IMR-90 (cell line): ENCODE results near the gene GUCY1B1. TPM values are rescaled to one million over a fixed set of nuclear protein-coding genes. Genes with fewer than 3 reads are reported as not detected.

Experiments used
- ATAC-seq: fragments of 200-7000 bp; cut with Tn5 transposase; 2 replicates; pipeline ENCODE4 v1.9.1; 2020; ENCODE audit warnings: low read depth, mild to moderate bottlenecking, moderate library complexity
- BruUV-seq: library from RNA; stranded (reverse); fragments of 400-500 nt; replicated peaks from 2 replicates; lab custom pipeline; 2021; lab: Mats Ljungman, UMichigan
- CTCF ChIA-PET: fragments of 300-600 bp; formaldehyde crosslinking; extraction: SDS; loops from one replicate; lab custom pipeline; 2021; ENCODE audit warnings: antibody characterized with exemption; lab: Yijun Ruan, JAX
- POLR2A ChIA-PET: fragments of 300-600 bp; sonication (Branson Sonifier 250); formaldehyde crosslinking; loops from one replicate; lab custom pipeline; 2022; ENCODE audit warnings: antibody characterized with exemption; ENCODE audit not compliant: unreplicated experiment; lab: Charles Lee
- DNase-seq: peaks from one replicate; pipeline ENCODE4 v3.0.0; 2013
- H2AFZ ChIP-seq: replicated peaks from 2 replicates; pipeline ENCODE3; 2013; ENCODE audit warnings: low read length, mild to moderate bottlenecking; ENCODE audit not compliant: poor library complexity
- H2AK5ac ChIP-seq: 2 replicates; pipeline ENCODE4 v1.6.1; 2013; ENCODE audit warnings: low read depth, low read length, inconsistent platforms
- H2AK9ac ChIP-seq: replicated peaks from 2 replicates; pipeline ENCODE3; 2013; ENCODE audit warnings: mild to moderate bottlenecking, low read depth, low read length, moderate library complexity; ENCODE audit not compliant: poor library complexity
- H2BK120ac ChIP-seq: 2 replicates; pipeline ENCODE4 v1.6.1; 2013; ENCODE audit warnings: low read depth, low read length, inconsistent platforms
- H2BK15ac ChIP-seq: 3 replicates; pipeline ENCODE4 v1.6.1; 2013; ENCODE audit warnings: low read depth, low read length, inconsistent platforms
- H2BK20ac ChIP-seq: 2 replicates; pipeline ENCODE4 v1.6.1; 2013; ENCODE audit warnings: low read depth, mild to moderate bottlenecking, inconsistent platforms, low read length, moderate library complexity
- H2BK5ac ChIP-seq: 2 replicates; pipeline ENCODE4 v1.6.1; 2013; ENCODE audit warnings: mild to moderate bottlenecking, low read depth, low read length, inconsistent platforms; ENCODE audit not compliant: poor library complexity, severe bottlenecking
- H3K14ac ChIP-seq: replicated peaks from 2 replicates; pipeline ENCODE4 v1.6.1; 2013; ENCODE audit warnings: low read depth, low read length, inconsistent platforms
- H3K18ac ChIP-seq: 2 replicates; pipeline ENCODE4 v1.6.1; 2013; ENCODE audit warnings: low read depth, low read length, control low read depth
- H3K23ac ChIP-seq: 2 replicates; pipeline ENCODE4 v1.6.1; 2013; ENCODE audit warnings: low read depth, low read length, inconsistent platforms
- H3K27ac ChIP-seq: 2 replicates; pipeline ENCODE4 v1.5.1; 2013; ENCODE audit warnings: mild to moderate bottlenecking, control low read depth, low read length; ENCODE audit not compliant: insufficient read depth
- H3K27me3 ChIP-seq: 2 replicates; pipeline ENCODE4 v1.6.1; 2013; ENCODE audit warnings: low read length; ENCODE audit not compliant: control insufficient read depth, insufficient read depth
- H3K36me3 ChIP-seq: 2 replicates; pipeline ENCODE4 v1.6.1; 2013; ENCODE audit warnings: low read length, mixed read lengths; ENCODE audit not compliant: control insufficient read depth, insufficient read depth
- H3K4ac ChIP-seq: 2 replicates; pipeline ENCODE4 v1.6.1; 2013; ENCODE audit warnings: low read depth, low read length, inconsistent platforms
- H3K4me1 ChIP-seq: 2 replicates; pipeline ENCODE4 v1.6.1; 2013; ENCODE audit warnings: low read length, mixed read lengths; ENCODE audit not compliant: control insufficient read depth, insufficient read depth
- H3K4me2 ChIP-seq: 2 replicates; pipeline ENCODE4 v1.6.1; 2013; ENCODE audit warnings: low read depth, mild to moderate bottlenecking, control low read depth, low read length, moderate library complexity
- H3K4me3 ChIP-seq: 2 replicates; pipeline ENCODE4 v1.5.1; 2013; ENCODE audit warnings: low read depth, mild to moderate bottlenecking, control low read depth, low read length, moderate library complexity; ENCODE audit not compliant: insufficient read depth
- H3K56ac ChIP-seq: 2 replicates; pipeline ENCODE4 v1.6.1; 2013; ENCODE audit warnings: low read length, inconsistent platforms; ENCODE audit not compliant: insufficient read depth; ENCODE audit errors: extremely low read depth
- H3K79me1 ChIP-seq, 2 experiments: 2 replicates each; pipeline ENCODE4 v1.6.1; 2013; ENCODE audit warnings: low read length in 2 of 2, inconsistent platforms in 1 of 2, low read depth in 1 of 2
- H3K9ac ChIP-seq: 2 replicates; pipeline ENCODE4 v1.6.1; 2013; ENCODE audit warnings: low read depth, low read length, control low read depth
- H3K9me1 ChIP-seq: 2 replicates; pipeline ENCODE4 v1.6.1; 2013; ENCODE audit warnings: low read length, inconsistent platforms; ENCODE audit not compliant: insufficient read depth
- H3K9me3 ChIP-seq: 2 replicates; pipeline ENCODE4 v1.6.1; 2013; ENCODE audit warnings: low read length; ENCODE audit not compliant: control insufficient read depth, insufficient read depth
- H4K20me1 ChIP-seq: 2 replicates; pipeline ENCODE4 v1.6.1; 2013; ENCODE audit warnings: low read length, inconsistent platforms; ENCODE audit not compliant: insufficient read depth
- H4K5ac ChIP-seq: 2 replicates; pipeline ENCODE4 v1.6.1; 2013; ENCODE audit warnings: mild to moderate bottlenecking, low read depth, low read length, control low read depth
- H4K8ac ChIP-seq, 2 experiments: 2 replicates each; pipeline ENCODE4 v1.6.1; 2013; ENCODE audit warnings: low read depth in 2 of 2, low read length in 2 of 2, control low read depth in 1 of 2, inconsistent platforms in 1 of 2
- H4K91ac ChIP-seq: 2 replicates; pipeline ENCODE4 v1.6.1; 2013; ENCODE audit warnings: low read depth, low read length, inconsistent platforms; ENCODE audit not compliant: insufficient read depth
- BHLHE40 ChIP-seq: fragments of 150-350 bp; IDR thresholded peaks from 2 replicates; pipeline ENCODE4 v1.6.1; 2016; ENCODE audit warnings: mild to moderate bottlenecking, low read depth, low read length
- MAZ ChIP-seq: IDR thresholded peaks from 2 replicates; pipeline ENCODE4 v1.6.1; 2012; ENCODE audit warnings: low read depth, mild to moderate bottlenecking, low read length, improper control_type of control experiment, moderate library complexity, borderline replicate concordance
- WGBS, 2 experiments: methylation state at CpG; one replicate each; pipeline versions ENCODE4 v1.1.5 to v1.1.7; 2013; ENCODE audit warnings: missing lambda C conversion rate in 2 of 2; ENCODE audit not compliant: insufficient read length in 1 of 2; ENCODE audit errors: extremely low coverage in 2 of 2; 5-methylcytosine and 5-hydroxymethylcytosine counted together
- dilution Hi-C: fragments of 300-500 bp; cut with HindIII; formaldehyde crosslinking; loops from one replicate; pipeline ENCODE4 v1.14.3; 2018; ENCODE audit warnings: low sequenced_read_pairs; ENCODE audit not compliant: unreplicated experiment
- in situ Hi-C: fragments of 300-500 bp; cut with MboI; formaldehyde crosslinking; loops from 3 replicates; pipeline ENCODE4 v1.14.3; 2019; ENCODE audit warnings: low sequenced_read_pairs, inconsistent platforms, mixed read lengths
- intact Hi-C: fragments of 100-400 bp; cut with micrococcal nuclease; formaldehyde crosslinking; loops from 2 replicates; pipeline ENCODE4 v1.10.0; 2022
- polyA plus RNA-seq, 3 experiments: library from polyadenylated mRNA; depleted of rRNA; stranded (reverse); fragments of >200 nt; gene quantifications; 2 replicates each; pipeline ENCODE4 v1.2.3, GENCODE V29; 2012; ENCODE audit warnings: low replicate concordance in 1 of 3
- total RNA-seq: library from RNA; depleted of rRNA; stranded (reverse); fragments of >200 nt; gene quantifications from 2 replicates; pipeline ENCODE4 v1.2.3, GENCODE V29; 2012
- TF ChIP-seq, protein P1 (sequence below): fragments of 150-350 bp; IDR thresholded peaks from 2 replicates; pipeline ENCODE4 v1.6.1; 2016; ENCODE audit warnings: low read depth, mild to moderate bottlenecking, low read length, moderate library complexity, borderline replicate concordance

The GUCY1B1 gene
- total and polyA plus RNA-seq, 2 of the 4 experiments (the other 2 are of a cell fraction) = 2.9 to 3.8 TPM

DNA sequence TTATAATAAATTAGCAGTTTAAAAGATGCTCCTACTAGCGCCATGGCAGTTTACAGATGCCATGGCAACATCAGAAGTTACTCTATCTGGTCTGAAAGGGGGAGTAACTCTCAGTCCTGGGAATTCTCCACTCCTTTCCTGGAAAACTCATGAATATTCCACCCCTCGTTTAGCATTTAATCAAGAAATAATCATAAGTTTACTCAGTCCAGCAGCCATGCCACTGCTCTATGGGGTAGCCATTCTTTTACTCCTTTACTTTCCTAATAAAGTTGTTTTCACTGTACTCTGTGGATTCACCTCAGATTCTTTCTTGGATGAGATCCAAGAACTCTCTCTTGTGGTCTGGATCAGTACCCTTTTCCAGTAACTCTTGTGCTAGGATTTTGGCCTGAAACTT is 52.3 kb downstream of the GUCY1B1 start:
- Histone ChIP-seq H3K9me1 (no peaks in the 10 kb centered on the region), H2BK20ac (no peak overlapping the region), H4K91ac (no peak overlapping the region), H2AK9ac (no peak overlapping the region), H3K27me3 (no peaks in the 10 kb centered on the region), H3K4me3 (no peak overlapping the region), H3K9ac (no peak overlapping the region), H2AFZ (no peak overlapping the region), H3K4me2 (no peak overlapping the region), H2BK15ac (no peak overlapping the region), H3K27ac (no peak overlapping the region), H3K14ac (no peak overlapping the region), H3K9me3 (no peaks in the 10 kb centered on the region), H3K4me1 (no peaks in the 10 kb centered on the region; the same call in 1 of the 2 replicates), H4K20me1 (no peaks in the 10 kb centered on the region), H3K36me3 (no peaks in the 10 kb centered on the region), H4K5ac (no peak overlapping the region), H2BK5ac (no peak overlapping the region), H2AK5ac (no peak overlapping the region), H3K56ac (no peak overlapping the region), H3K79me1 (no peaks in the 10 kb centered on the region), H3K18ac (no peak overlapping the region), H2BK120ac (no peak overlapping the region), H4K8ac (peak overlapping the region in 1 of 2 experiments; percentile 53; a peak in 2 of 4 replicates), H3K4ac (no peak overlapping the region), H3K23ac (no peak overlapping the region)
- POLR2A ChIA-PET = no interaction called here
- no peak for DNase-seq
- no peak for ATAC-seq
- dilution Hi-C loops = no loop called here
- BruUV-seq = no TSS peak
- TF ChIP-seq BHLHE40 (no peak), MAZ (no peak)
- TF ChIP-seq, protein P1, sequence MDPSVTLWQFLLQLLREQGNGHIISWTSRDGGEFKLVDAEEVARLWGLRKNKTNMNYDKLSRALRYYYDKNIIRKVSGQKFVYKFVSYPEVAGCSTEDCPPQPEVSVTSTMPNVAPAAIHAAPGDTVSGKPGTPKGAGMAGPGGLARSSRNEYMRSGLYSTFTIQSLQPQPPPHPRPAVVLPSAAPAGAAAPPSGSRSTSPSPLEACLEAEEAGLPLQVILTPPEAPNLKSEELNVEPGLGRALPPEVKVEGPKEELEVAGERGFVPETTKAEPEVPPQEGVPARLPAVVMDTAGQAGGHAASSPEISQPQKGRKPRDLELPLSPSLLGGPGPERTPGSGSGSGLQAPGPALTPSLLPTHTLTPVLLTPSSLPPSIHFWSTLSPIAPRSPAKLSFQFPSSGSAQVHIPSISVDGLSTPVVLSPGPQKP = no peak
- in situ Hi-C loops = no loop called here
- WGBS, 2 experiments = no CpG with 5 or more reads among the region's 2 CpGs
- intact Hi-C loops = no loop called here
- CTCF ChIA-PET = interaction anchor here (5.9 kb wide), 1 partner anchor 142 kb away, joined by 42 read pairs; the partner anchor contains the start of gene CTSO
